GM23338 (cell line): ENCODE measurements around the gene KICS2. TPM values are rescaled to one million over a fixed set of nuclear protein-coding genes. Genes with fewer than 3 reads are reported as not detected.

Source experiments
- ATAC-seq: fragments of 200-7000 bp; cut with Tn5 transposase; 3 replicates; pipeline ENCODE4 v1.9.1; 2020
- DNase-seq: peaks from one replicate; pipeline ENCODE4 v3.0.0-alpha.2; 2015; ENCODE audit warnings: low spot score
- H2AFZ ChIP-seq: fragments of 200-600 bp; sonication (generic); 2 replicates; pipeline ENCODE4 v1.8.0; 2016; ENCODE audit warnings: antibody characterized with exemption, mild to moderate bottlenecking, moderate library complexity
- H3F3A ChIP-seq: fragments of 200-600 bp; sonication (generic); replicated peaks from 2 replicates; pipeline ENCODE4 v1.8.0; 2017; ENCODE audit warnings: antibody characterized with exemption, mixed run types, low read depth
- H3K27ac ChIP-seq: fragments of 200-600 bp; sonication (generic); 2 replicates; pipeline ENCODE4 v1.6.1; 2016; ENCODE audit warnings: low read depth
- H3K27me3 ChIP-seq: fragments of 200-600 bp; sonication (generic); 2 replicates; pipeline ENCODE4 v1.8.0; 2016; ENCODE audit warnings: mild to moderate bottlenecking, mixed run types, moderate library complexity; ENCODE audit not compliant: insufficient read depth
- H3K36me3 ChIP-seq: fragments of 200-600 bp; sonication (generic); 2 replicates; pipeline ENCODE4 v1.8.0; 2016; ENCODE audit warnings: mild to moderate bottlenecking; ENCODE audit not compliant: insufficient read depth
- H3K4me1 ChIP-seq: fragments of 200-600 bp; sonication (generic); 2 replicates; pipeline ENCODE4 v1.8.0; 2016; ENCODE audit warnings: mild to moderate bottlenecking, moderate library complexity; ENCODE audit not compliant: insufficient read depth
- H3K4me2 ChIP-seq: fragments of 200-600 bp; sonication (generic); 2 replicates; pipeline ENCODE4 v1.7.1; 2017; ENCODE audit warnings: mixed run types
- H3K4me3 ChIP-seq: fragments of 200-600 bp; sonication (generic); 2 replicates; pipeline ENCODE4 v1.6.1; 2016; ENCODE audit warnings: mixed run types
- H3K79me2 ChIP-seq: fragments of 200-600 bp; sonication (generic); replicated peaks from 2 replicates; pipeline ENCODE4 v1.8.0; 2017; ENCODE audit warnings: mild to moderate bottlenecking; ENCODE audit not compliant: insufficient read depth
- H3K9me2 ChIP-seq: fragments of 200-600 bp; sonication (generic); 2 replicates; pipeline ENCODE4 v1.8.0; 2017; ENCODE audit not compliant: insufficient read depth
- H4K20me1 ChIP-seq: fragments of 200-600 bp; sonication (generic); replicated peaks from 2 replicates; pipeline ENCODE4 v1.8.0; 2017; ENCODE audit warnings: mild to moderate bottlenecking; ENCODE audit not compliant: insufficient read depth
- H3K27ac Mint-ChIP-seq: 2 replicates; pipeline ENCODE4 v1.8.0; 2020; ENCODE audit warnings: inconsistent platforms, mild to moderate bottlenecking, moderate library complexity, mixed read lengths
- H3K27me3 Mint-ChIP-seq: 3 replicates; pipeline ENCODE4 v1.8.0; 2022; ENCODE audit warnings: low read depth, mild to moderate bottlenecking, moderate library complexity, mixed read lengths, inconsistent platforms; ENCODE audit not compliant: insufficient read depth, poor library complexity
- H3K36me3 Mint-ChIP-seq: 3 replicates; pipeline ENCODE4 v1.8.0; 2021; ENCODE audit warnings: low read depth, mild to moderate bottlenecking, inconsistent platforms, moderate library complexity, mixed read lengths
- H3K4me1 Mint-ChIP-seq: 3 replicates; pipeline ENCODE4 v1.8.0; 2020; ENCODE audit warnings: mild to moderate bottlenecking, inconsistent platforms, mixed read lengths
- H3K4me3 Mint-ChIP-seq: 3 replicates; pipeline ENCODE4 v1.8.0; 2021; ENCODE audit warnings: moderate library complexity, mild to moderate bottlenecking, inconsistent platforms, mixed read lengths
- H3K9me3 Mint-ChIP-seq: 3 replicates; pipeline ENCODE4 v1.8.0; 2020; ENCODE audit warnings: moderate library complexity, mild to moderate bottlenecking, inconsistent platforms, mixed read lengths
- CREB1 ChIP-seq: fragments of 250-450 bp; sonication (Bioruptor Pico); IDR thresholded peaks from 2 replicates; pipeline ENCODE4 v1.5.0; 2020; ENCODE audit warnings: low read depth, mild to moderate bottlenecking, moderate library complexity
- EZH2 ChIP-seq: fragments of 200-600 bp; sonication (generic); IDR thresholded peaks from one replicate; pipeline ENCODE4 v1.8.0; 2017; ENCODE audit warnings: antibody characterized with exemption, mild to moderate bottlenecking, low read depth; ENCODE audit not compliant: unreplicated experiment
- POLR2AphosphoS5 ChIP-seq: IDR thresholded peaks from 2 replicates; pipeline ENCODE4 v1.6.1; 2016; ENCODE audit warnings: antibody characterized with exemption, low read depth
- ZNF114 ChIP-seq: fragments of 250-450 bp; sonication (Bioruptor Pico); IDR thresholded peaks from 2 replicates; pipeline ENCODE4 v1.5.0; 2020; ENCODE audit warnings: mild to moderate bottlenecking, moderate library complexity
- ZNF331 ChIP-seq: fragments of 250-450 bp; sonication (Bioruptor Pico); IDR thresholded peaks from 2 replicates; pipeline ENCODE4 v1.5.0; 2020; ENCODE audit warnings: low read depth, mild to moderate bottlenecking, moderate library complexity
- polyA plus RNA-seq: library from polyadenylated mRNA; unstranded; fragments of >200 nt; fragmentation: Nextera tagmentation; extraction: Ambion mirVana; gene quantifications from 2 replicates; pipeline ENCODE4 v1.2.1, GENCODE V29; 2016
- total RNA-seq: library from RNA; depleted of rRNA; stranded (reverse); fragments of >200 nt; shearing (Covaris generic); gene quantifications from 2 replicates; pipeline ENCODE4 v1.2.3, GENCODE V29; 2014
- TF ChIP-seq, protein P1 (sequence below): fragments of 250-450 bp; sonication (Bioruptor Pico); IDR thresholded peaks from 2 replicates; pipeline ENCODE4 v1.5.0; 2020; ENCODE audit warnings: mild to moderate bottlenecking, moderate library complexity
- TF ChIP-seq, protein P2 (sequence below), 2 experiments: fragments of 200-600 bp in 1 of 2; sonication (generic) in 1 of 2; conservative IDR thresholded peaks; 2 replicates each; pipeline versions ENCODE4 v1.5.1 to v1.6.1; 2016 to 2017; ENCODE audit warnings: antibody characterized with exemption in 2 of 2, low read depth in 2 of 2, mild to moderate bottlenecking in 2 of 2, moderate library complexity in 1 of 2

Gene KICS2
- total and polyA plus RNA-seq, 2 experiments from 2014 or later = 7.6 to 10.5 TPM

DNA sequence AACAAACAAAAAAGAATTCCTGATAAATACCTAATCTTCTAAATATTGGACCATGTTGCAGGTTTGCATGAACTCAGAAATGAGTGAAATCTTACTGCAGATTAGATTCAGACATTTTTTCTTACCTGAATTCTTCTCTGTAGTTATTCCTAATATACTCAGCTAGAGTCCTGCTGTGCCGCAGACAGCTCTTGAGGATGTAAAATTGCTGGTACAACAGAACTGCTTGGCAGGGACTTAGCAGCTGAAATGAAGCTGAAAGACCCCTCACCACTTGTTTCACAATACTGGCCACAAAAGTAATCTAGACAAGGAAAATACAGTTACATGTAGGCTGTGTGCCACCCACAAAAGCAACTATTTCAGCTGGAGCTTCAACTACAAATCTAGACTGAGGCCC is 48.3 kb upstream of the KICS2 start (continued):
- TF ChIP-seq, protein P1, sequence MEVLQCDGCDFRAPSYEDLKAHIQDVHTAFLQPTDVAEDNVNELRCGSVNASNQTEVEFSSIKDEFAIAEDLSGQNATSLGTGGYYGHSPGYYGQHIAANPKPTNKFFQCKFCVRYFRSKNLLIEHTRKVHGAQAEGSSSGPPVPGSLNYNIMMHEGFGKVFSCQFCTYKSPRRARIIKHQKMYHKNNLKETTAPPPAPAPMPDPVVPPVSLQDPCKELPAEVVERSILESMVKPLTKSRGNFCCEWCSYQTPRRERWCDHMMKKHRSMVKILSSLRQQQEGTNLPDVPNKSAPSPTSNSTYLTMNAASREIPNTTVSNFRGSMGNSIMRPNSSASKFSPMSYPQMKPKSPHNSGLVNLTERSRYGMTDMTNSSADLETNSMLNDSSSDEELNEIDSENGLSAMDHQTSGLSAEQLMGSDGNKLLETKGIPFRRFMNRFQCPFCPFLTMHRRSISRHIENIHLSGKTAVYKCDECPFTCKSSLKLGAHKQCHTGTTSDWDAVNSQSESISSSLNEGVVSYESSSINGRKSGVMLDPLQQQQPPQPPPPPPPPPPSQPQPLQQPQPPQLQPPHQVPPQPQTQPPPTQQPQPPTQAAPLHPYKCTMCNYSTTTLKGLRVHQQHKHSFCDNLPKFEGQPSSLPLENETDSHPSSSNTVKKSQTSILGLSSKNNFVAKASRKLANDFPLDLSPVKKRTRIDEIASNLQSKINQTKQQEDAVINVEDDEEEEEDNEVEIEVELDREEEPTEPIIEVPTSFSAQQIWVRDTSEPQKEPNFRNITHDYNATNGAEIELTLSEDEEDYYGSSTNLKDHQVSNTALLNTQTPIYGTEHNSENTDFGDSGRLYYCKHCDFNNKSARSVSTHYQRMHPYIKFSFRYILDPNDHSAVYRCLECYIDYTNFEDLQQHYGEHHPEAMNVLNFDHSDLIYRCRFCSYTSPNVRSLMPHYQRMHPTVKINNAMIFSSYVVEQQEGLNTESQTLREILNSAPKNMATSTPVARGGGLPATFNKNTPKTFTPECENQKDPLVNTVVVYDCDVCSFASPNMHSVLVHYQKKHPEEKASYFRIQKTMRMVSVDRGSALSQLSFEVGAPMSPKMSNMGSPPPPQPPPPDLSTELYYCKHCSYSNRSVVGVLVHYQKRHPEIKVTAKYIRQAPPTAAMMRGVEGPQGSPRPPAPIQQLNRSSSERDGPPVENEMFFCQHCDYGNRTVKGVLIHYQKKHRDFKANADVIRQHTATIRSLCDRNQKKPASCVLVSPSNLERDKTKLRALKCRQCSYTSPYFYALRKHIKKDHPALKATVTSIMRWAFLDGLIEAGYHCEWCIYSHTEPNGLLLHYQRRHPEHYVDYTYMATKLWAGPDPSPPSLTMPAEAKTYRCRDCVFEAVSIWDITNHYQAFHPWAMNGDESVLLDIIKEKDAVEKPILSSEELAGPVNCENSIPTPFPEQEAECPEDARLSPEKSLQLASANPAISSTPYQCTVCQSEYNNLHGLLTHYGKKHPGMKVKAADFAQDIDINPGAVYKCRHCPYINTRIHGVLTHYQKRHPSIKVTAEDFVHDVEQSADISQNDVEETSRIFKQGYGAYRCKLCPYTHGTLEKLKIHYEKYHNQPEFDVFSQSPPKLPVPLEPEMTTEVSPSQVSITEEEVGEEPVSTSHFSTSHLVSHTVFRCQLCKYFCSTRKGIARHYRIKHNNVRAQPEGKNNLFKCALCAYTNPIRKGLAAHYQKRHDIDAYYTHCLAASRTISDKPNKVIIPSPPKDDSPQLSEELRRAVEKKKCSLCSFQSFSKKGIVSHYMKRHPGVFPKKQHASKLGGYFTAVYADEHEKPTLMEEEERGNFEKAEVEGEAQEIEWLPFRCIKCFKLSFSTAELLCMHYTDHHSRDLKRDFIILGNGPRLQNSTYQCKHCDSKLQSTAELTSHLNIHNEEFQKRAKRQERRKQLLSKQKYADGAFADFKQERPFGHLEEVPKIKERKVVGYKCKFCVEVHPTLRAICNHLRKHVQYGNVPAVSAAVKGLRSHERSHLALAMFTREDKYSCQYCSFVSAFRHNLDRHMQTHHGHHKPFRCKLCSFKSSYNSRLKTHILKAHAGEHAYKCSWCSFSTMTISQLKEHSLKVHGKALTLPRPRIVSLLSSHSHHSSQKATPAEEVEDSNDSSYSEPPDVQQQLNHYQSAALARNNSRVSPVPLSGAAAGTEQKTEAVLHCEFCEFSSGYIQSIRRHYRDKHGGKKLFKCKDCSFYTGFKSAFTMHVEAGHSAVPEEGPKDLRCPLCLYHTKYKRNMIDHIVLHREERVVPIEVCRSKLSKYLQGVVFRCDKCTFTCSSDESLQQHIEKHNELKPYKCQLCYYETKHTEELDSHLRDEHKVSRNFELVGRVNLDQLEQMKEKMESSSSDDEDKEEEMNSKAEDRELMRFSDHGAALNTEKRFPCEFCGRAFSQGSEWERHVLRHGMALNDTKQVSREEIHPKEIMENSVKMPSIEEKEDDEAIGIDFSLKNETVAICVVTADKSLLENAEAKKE (CRISPR knock-in tag) = no peak

DNA sequence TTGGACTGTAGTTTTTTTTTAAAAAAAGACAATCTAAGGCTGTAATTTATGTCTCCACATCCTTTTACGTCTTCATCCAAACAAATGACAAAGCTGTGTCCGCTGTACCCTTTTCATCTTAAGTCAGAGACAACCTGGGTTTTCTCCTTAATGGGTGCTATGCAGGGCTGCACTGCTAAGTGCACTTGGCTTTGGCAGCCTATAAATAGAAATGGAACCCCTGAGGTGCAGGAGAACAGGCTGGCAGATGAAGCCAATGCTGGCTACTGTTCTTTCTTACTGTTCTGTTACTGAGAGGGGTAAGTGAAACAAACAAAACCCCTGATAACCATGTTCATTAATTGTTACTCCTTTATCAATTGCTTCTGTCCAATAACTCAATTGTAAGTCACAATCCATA is 47.1 kb upstream of the KICS2 start:
- H3K9me3 Mint-ChIP-seq = no peaks in the 10 kb centered on the region
- ATAC-seq (no peak), DNase-seq (no peak)
- H3K4me1 ChIP-seq = peaks cover under 1% of the 10 kb centered on the region; the same call in 1 of the 2 replicates
- H3K4me1 Mint-ChIP-seq = peaks cover 5% of the 10 kb centered on the region
- H3K9me2 ChIP-seq = no peaks in the 10 kb centered on the region
- H3K27me3 ChIP-seq = no peaks in the 10 kb centered on the region
- no peak overlapping the region for H3K4me3 ChIP-seq
- no peak overlapping the region for H3K27ac ChIP-seq
- H2AFZ ChIP-seq = no peak overlapping the region
- H3K27ac Mint-ChIP-seq = no peak overlapping the region
- H3K4me3 Mint-ChIP-seq = no peak overlapping the region
- no peaks in the 10 kb centered on the region for H4K20me1 ChIP-seq
- peaks cover 3% of the 10 kb centered on the region for H3K27me3 Mint-ChIP-seq
- no peaks in the 10 kb centered on the region for H3F3A ChIP-seq
- H3K36me3 ChIP-seq = no peaks in the 10 kb centered on the region
- no peaks in the 10 kb centered on the region for H3K36me3 Mint-ChIP-seq
- H3K79me2 ChIP-seq = no peaks in the 10 kb centered on the region
- H3K4me2 ChIP-seq = no peak overlapping the region
- TF ChIP-seq POLR2AphosphoS5 (no peak), ZNF331 (CRISPR knock-in tag) (no peak), CREB1 (CRISPR knock-in tag) (no peak), EZH2 (no peak), ZNF114 (no peak)
- TF ChIP-seq, protein P2, sequence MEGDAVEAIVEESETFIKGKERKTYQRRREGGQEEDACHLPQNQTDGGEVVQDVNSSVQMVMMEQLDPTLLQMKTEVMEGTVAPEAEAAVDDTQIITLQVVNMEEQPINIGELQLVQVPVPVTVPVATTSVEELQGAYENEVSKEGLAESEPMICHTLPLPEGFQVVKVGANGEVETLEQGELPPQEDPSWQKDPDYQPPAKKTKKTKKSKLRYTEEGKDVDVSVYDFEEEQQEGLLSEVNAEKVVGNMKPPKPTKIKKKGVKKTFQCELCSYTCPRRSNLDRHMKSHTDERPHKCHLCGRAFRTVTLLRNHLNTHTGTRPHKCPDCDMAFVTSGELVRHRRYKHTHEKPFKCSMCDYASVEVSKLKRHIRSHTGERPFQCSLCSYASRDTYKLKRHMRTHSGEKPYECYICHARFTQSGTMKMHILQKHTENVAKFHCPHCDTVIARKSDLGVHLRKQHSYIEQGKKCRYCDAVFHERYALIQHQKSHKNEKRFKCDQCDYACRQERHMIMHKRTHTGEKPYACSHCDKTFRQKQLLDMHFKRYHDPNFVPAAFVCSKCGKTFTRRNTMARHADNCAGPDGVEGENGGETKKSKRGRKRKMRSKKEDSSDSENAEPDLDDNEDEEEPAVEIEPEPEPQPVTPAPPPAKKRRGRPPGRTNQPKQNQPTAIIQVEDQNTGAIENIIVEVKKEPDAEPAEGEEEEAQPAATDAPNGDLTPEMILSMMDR (conservative IDR thresholded peaks at IDR 0.05; ENCODE audit: low read depth in 2 of 2) = no peak
- TF ChIP-seq, protein P1 (CRISPR knock-in tag) = no peak
